Measurements from ENCODE around the gene SLC7A4.

SLC7A4 gene

DNA sequence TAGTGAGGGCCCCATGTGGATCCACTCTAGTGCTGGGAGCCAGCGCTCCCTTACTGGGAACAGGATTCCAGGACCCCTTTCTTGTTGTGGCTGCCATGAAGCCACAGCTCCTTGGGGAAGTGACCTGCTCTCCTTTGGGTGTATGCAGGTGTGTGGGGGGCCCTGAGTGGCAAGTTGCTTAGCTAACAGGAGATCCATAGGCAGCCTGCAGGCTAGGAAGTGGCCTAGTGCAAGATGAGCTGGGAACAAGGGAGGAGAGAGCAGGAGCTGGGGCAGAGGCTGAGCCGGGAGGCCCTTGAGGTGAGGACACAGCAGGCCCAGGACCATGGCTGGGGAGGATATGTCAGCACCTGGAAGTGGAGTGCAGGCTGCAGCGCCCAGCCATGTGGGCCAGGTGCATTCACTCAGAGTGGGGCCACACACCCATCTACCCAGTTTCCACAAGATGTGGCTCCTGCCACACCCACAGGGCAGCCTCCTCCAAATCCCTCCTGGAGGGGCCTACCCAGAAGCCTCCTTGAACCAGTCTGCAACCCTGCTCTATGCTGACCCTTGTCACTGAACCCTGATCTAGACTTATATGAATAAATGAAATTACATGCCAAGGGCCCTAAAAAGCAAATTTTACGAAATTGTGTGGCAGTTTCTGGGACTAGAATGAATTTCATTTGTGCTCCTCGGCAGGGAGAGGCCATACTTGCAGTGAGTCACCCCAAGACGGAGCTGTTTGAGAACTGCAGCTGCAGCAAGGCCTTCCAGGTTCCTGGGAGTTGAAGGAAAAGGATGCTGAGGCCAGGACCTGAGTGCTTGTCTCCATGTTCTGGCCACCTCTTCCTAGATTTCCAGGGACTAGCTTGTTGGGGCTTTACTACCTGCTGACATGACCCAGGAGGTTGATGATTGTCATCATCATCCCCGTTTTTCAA is 33.7 kb downstream of the SLC7A4 start:
- DNase-seq (ENCODE audit: low read depth, low spot score): no peak

DNA sequence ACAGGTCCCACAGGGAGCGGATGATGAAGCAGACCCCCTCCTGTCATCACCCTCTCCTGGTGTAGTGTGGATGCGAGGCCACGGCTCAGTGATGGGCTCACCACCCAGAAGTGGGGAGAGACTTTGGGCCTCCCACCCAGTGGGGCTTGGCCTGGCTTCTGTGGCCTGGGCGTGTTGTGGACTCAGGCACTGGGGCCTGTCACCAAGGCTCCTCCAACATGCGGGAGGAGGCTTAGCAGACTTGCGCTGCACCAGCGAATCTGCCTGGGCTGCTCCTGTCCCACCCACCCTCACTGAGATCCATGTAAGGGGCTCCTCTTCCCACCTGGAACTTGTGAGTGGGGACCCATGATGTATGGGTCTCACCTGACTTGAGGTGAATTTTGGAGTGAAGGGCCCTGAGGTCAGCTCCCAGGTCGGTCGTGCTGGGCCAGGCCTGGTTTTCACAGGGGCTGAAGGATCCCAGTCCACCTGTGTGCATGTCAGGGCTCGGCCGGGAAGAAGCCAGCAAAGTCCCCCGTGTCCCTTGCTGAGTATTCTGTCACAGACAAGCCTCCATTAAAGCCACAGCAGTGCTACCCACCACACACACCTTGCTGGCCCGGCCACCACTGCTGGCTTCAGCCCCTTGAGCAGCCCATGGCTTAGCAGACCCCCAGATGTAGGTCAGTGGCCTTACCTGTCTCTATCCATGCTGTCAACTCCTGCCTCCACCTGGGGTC is 34.7 kb downstream of the SLC7A4 start:
- DNase-seq (ENCODE audit: low read depth, low spot score): no peak

DNA sequence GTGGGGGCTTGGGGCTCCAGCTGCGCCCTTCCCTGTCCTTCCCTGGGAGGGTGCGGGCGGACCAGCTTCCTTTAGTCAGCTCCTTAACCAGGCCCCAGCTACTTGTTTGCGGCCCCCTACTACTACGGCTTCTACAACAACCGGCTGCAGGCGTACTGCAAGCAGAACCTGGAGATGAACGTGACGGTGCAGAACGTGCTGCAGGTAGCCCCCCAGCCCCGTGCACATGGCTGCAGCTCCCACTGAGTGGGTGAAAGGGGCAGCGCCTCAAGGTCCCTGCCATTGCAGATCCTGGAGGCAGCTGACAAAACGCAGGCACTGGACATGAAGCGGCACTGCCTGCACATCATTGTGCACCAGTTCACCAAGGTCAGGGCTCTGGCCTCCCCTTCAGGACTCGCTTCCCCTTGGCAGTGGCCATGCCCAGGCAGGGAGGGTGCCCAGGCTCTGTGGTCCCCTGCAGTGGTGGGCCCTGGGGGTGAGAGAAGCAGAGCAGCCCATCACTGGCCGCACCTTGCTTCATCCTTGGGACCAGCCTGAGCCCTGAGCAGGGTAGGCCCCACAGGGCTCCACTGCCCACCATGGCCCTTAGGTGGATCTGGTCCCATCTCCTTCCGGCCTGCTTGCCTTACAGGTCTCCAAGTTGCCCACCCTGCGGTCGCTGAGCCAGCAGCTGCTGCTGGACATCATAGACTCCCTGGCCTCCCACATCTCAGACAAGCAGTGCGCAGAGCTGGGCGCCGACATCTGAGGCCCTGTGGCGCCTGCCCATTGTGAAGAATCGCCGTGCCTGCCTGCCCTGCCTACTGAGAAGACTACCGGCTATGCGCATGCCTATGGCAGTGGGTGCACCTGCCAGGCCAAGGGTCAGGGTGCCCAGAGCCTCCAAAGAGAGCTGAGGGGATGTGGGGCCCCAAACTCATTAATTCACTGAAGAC is 35.5 kb downstream of the SLC7A4 start:
- DNase-seq (ENCODE audit: low read depth, low spot score): no peak

DNA sequence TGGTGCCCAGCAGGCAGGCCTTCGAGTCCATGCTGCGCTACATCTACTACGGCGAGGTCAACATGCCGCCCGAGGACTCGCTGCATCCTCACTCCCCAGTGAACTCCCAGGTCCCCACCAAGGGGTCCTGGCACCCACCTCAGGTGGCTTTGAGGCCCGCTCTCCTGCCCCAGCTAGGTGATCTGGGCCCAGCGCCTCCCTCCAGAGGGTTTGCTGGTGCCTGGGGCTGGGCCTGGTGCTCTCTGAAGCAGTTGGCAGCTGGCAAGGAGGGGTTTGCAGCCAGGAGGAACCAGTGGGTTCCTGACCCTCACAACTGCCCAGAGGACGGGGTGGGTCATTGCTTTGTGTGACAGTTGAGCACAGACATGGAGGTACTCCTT is 36.3 kb downstream of the SLC7A4 start:
- DNase-seq (ENCODE audit: low read depth, low spot score): no peak

DNA sequence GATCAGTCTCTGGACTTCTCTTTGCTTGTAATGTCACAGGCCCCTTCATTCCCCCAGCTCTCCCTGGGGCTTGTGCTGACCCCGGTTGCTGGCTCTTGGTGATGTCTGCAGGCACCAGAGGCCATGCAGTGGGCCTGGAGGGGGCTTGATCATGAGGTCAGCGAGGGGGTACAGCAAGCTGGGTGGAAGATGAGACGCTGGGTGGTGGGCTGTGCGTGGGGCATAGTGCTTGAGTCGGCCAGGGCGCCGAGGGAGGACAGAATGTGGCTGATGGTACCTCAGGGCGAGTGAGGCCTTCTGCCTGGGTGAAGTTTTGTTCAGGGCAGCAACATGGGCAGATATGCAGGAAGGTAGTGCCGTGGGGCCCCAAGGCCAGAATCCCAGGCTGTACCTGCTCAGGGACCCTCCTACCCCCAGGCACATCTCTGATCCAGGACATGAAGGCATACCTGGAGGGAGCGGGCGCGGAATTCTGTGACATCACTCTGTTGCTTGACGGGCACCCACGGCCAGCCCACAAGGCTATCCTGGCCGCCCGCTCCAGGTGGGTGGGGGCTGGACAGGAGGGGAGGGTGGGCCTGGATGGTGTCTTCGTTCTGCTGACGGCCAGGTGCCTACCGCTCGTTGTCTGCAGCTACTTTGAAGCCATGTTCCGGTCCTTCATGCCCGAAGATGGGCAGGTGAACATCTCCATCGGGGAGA is 36.9 kb downstream of the SLC7A4 start:
- no peak for DNase-seq (ENCODE audit: low read depth, low spot score)

GRCh38 chr22:20994902-20995241 is 37.5 kb downstream of the SLC7A4 start:
- DNase-seq (ENCODE audit: low read depth, low spot score): no peak

- DNase-seq (ENCODE audit: low read depth, low spot score): no peak
These were observed 38.0 kb downstream of the SLC7A4 start for GRCh38 chr22:20994128-20994901.

- no peak for DNase-seq (ENCODE audit: low read depth, low spot score)
These were observed 38.8 kb downstream of the SLC7A4 start for GRCh38 chr22:20993304-20994127.

GRCh38 chr22:20992456-20993303 is 39.7 kb downstream of the SLC7A4 start:
- DNase-seq (ENCODE audit: low read depth, low spot score): no peak

GRCh38 chr22:20992056-20992442 is 40.3 kb downstream of the SLC7A4 start:
- DNase-seq (ENCODE audit: low read depth, low spot score): no peak

- no peak for DNase-seq (ENCODE audit: low read depth, low spot score)
These were observed 40.9 kb downstream of the SLC7A4 start for GRCh38 chr22:20991252-20992055.

DNA sequence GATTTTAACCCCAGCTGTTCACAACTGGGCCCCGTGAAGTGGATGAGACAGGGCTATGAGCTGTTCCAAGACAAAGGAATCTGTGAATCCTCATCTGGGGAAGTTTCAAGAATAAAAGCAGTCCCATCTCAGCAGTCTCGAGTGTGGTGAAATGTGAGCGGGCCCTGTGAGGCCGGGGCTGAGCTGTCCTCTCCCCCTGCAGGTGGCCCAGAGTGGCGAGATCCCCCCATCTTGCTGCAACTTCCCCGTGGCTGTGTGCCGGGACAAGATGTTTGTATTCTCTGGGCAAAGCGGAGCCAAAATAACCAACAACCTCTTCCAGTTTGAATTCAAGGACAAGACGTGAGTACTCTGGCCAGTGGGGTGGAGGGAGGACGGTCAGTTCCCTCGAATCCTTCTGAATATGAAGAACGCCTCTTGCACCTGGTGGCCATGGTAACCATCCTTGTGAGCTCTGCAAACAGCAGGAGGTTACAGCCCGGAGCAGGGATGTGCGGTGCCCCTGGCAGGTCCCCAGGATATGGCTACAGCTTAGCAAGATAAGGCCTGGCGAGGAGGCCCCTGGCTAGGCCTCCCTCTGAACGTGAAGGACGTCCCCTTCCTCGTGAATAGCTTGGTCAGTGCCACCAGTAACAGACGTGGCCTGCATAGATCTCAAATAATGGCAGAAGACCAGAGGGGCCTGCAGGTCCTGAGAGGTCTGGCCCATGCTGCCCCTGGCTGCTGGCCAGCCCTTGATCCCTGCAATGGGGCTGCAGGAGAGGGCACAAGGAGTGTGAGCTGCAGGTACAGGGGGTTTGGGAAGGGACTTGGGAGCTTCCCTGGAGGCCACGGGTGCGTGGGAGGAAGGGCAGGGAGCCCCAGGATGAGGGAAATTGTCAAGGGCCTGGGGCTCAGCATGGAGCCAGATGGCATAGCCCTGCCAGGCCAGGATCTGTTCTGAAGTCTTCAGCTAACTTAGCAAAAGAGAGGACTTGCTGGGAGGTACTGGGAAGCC is 41.9 kb downstream of the SLC7A4 start:
- no peak for DNase-seq (ENCODE audit: low read depth, low spot score)

GRCh38 chr22:20989323-20990138 is 42.8 kb downstream of the SLC7A4 start:
- DNase-seq (ENCODE audit: low read depth, low spot score): no peak

DNA sequence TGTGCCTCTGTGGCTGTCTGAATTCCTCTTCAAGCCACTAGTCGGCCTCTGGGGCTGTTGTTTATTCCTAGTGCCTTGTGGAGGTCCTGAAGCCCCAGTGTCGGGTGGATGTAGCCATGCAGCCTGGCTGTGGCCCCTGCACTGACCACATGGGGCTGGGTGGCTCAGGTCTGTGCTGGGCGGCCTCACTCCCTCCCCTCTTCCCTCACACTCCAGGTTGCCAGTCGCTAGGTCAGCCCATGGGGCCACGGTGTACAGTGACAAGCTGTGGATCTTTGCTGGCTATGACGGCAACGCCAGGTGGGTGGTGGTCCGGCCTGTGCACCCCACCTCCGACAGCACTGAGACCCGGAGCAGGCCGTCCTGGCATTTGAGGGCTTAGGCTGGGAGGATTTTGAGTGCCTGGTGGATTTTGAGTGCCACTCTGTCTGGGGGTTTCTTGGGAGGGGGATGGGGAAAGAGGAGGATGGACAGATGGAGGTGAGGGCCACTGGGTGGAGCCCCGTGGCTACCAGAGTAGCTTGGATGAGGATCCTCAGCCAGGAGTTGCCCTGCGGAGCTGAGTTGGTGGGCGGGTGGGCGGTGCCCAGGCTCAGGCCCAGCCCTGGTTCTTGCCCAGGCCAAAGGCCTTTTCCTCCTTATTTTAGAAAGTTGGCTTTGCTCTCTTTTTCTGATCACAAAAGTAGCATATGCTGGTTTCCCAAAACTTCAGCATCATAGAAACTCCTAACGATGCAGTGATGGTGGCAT is 43.6 kb downstream of the SLC7A4 start:
- no peak for DNase-seq (ENCODE audit: low read depth, low spot score)

GRCh38 chr22:20987375-20987774 is 45.0 kb downstream of the SLC7A4 start:
- DNase-seq (ENCODE audit: low read depth, low spot score): no peak
